GM23338 (cell line): ENCODE results near the gene CHCHD3. TPM values are rescaled to one million over a fixed set of nuclear protein-coding genes. Genes with fewer than 3 reads are reported as not detected.
A peak's percentile ranks its signal among the peaks of the same experiment; 100 is the strongest.

ENCODE experiments used
- ATAC-seq: fragments of 200-7000 bp; cut with Tn5 transposase; 3 replicates; pipeline ENCODE4 v1.9.1; 2020
- DNase-seq: peaks from one replicate; pipeline ENCODE4 v3.0.0-alpha.2; 2015; ENCODE audit warnings: low spot score
- H2AFZ ChIP-seq: fragments of 200-600 bp; sonication (generic); 2 replicates; pipeline ENCODE4 v1.8.0; 2016; ENCODE audit warnings: antibody characterized with exemption, mild to moderate bottlenecking, moderate library complexity
- H3F3A ChIP-seq: fragments of 200-600 bp; sonication (generic); replicated peaks from 2 replicates; pipeline ENCODE4 v1.8.0; 2017; ENCODE audit warnings: antibody characterized with exemption, mixed run types, low read depth
- H3K27ac ChIP-seq: fragments of 200-600 bp; sonication (generic); 2 replicates; pipeline ENCODE4 v1.6.1; 2016; ENCODE audit warnings: low read depth
- H3K27me3 ChIP-seq: fragments of 200-600 bp; sonication (generic); 2 replicates; pipeline ENCODE4 v1.8.0; 2016; ENCODE audit warnings: mild to moderate bottlenecking, mixed run types, moderate library complexity; ENCODE audit not compliant: insufficient read depth
- H3K36me3 ChIP-seq: fragments of 200-600 bp; sonication (generic); 2 replicates; pipeline ENCODE4 v1.8.0; 2016; ENCODE audit warnings: mild to moderate bottlenecking; ENCODE audit not compliant: insufficient read depth
- H3K4me1 ChIP-seq: fragments of 200-600 bp; sonication (generic); 2 replicates; pipeline ENCODE4 v1.8.0; 2016; ENCODE audit warnings: mild to moderate bottlenecking, moderate library complexity; ENCODE audit not compliant: insufficient read depth
- H3K4me2 ChIP-seq: fragments of 200-600 bp; sonication (generic); 2 replicates; pipeline ENCODE4 v1.7.1; 2017; ENCODE audit warnings: mixed run types
- H3K4me3 ChIP-seq: fragments of 200-600 bp; sonication (generic); 2 replicates; pipeline ENCODE4 v1.6.1; 2016; ENCODE audit warnings: mixed run types
- H3K79me2 ChIP-seq: fragments of 200-600 bp; sonication (generic); replicated peaks from 2 replicates; pipeline ENCODE4 v1.8.0; 2017; ENCODE audit warnings: mild to moderate bottlenecking; ENCODE audit not compliant: insufficient read depth
- H3K9me2 ChIP-seq: fragments of 200-600 bp; sonication (generic); 2 replicates; pipeline ENCODE4 v1.8.0; 2017; ENCODE audit not compliant: insufficient read depth
- H4K20me1 ChIP-seq: fragments of 200-600 bp; sonication (generic); replicated peaks from 2 replicates; pipeline ENCODE4 v1.8.0; 2017; ENCODE audit warnings: mild to moderate bottlenecking; ENCODE audit not compliant: insufficient read depth
- H3K27ac Mint-ChIP-seq: 2 replicates; pipeline ENCODE4 v1.8.0; 2020; ENCODE audit warnings: inconsistent platforms, mild to moderate bottlenecking, moderate library complexity, mixed read lengths
- H3K27me3 Mint-ChIP-seq: 3 replicates; pipeline ENCODE4 v1.8.0; 2022; ENCODE audit warnings: low read depth, mild to moderate bottlenecking, moderate library complexity, mixed read lengths, inconsistent platforms; ENCODE audit not compliant: insufficient read depth, poor library complexity
- H3K36me3 Mint-ChIP-seq: 3 replicates; pipeline ENCODE4 v1.8.0; 2021; ENCODE audit warnings: low read depth, mild to moderate bottlenecking, inconsistent platforms, moderate library complexity, mixed read lengths
- H3K4me1 Mint-ChIP-seq: 3 replicates; pipeline ENCODE4 v1.8.0; 2020; ENCODE audit warnings: mild to moderate bottlenecking, inconsistent platforms, mixed read lengths
- H3K4me3 Mint-ChIP-seq: 3 replicates; pipeline ENCODE4 v1.8.0; 2021; ENCODE audit warnings: moderate library complexity, mild to moderate bottlenecking, inconsistent platforms, mixed read lengths
- H3K9me3 Mint-ChIP-seq: 3 replicates; pipeline ENCODE4 v1.8.0; 2020; ENCODE audit warnings: moderate library complexity, mild to moderate bottlenecking, inconsistent platforms, mixed read lengths
- EZH2 ChIP-seq: fragments of 200-600 bp; sonication (generic); IDR thresholded peaks from one replicate; pipeline ENCODE4 v1.8.0; 2017; ENCODE audit warnings: antibody characterized with exemption, mild to moderate bottlenecking, low read depth; ENCODE audit not compliant: unreplicated experiment
- EZH2phosphoT487 ChIP-seq: fragments of 200-600 bp; sonication (generic); IDR thresholded peaks from one replicate; pipeline ENCODE4 v1.8.1; 2018; ENCODE audit warnings: antibody characterized with exemption; ENCODE audit not compliant: unreplicated experiment
- JUNB ChIP-seq: IDR thresholded peaks from one replicate; pipeline ENCODE4 v1.6.1; 2016; ENCODE audit warnings: antibody characterized with exemption; ENCODE audit not compliant: unreplicated experiment
- NANOG ChIP-seq: IDR thresholded peaks from 2 replicates; pipeline ENCODE4 v1.6.1; 2016; ENCODE audit warnings: antibody characterized with exemption, borderline replicate concordance
- POLR2AphosphoS5 ChIP-seq: IDR thresholded peaks from 2 replicates; pipeline ENCODE4 v1.6.1; 2016; ENCODE audit warnings: antibody characterized with exemption, low read depth
- ZNF331 ChIP-seq: fragments of 250-450 bp; sonication (Bioruptor Pico); IDR thresholded peaks from 2 replicates; pipeline ENCODE4 v1.5.0; 2020; ENCODE audit warnings: low read depth, mild to moderate bottlenecking, moderate library complexity
- polyA plus RNA-seq: library from polyadenylated mRNA; unstranded; fragments of >200 nt; fragmentation: Nextera tagmentation; extraction: Ambion mirVana; gene quantifications from 2 replicates; pipeline ENCODE4 v1.2.1, GENCODE V29; 2016
- total RNA-seq: library from RNA; depleted of rRNA; stranded (reverse); fragments of >200 nt; shearing (Covaris generic); gene quantifications from 2 replicates; pipeline ENCODE4 v1.2.3, GENCODE V29; 2014
- TF ChIP-seq, protein P1 (sequence below): IDR thresholded peaks from one replicate; pipeline ENCODE4 v1.6.1; 2018; ENCODE audit warnings: antibody characterized with exemption; ENCODE audit not compliant: unreplicated experiment
- TF ChIP-seq, protein P2 (sequence below): IDR thresholded peaks from 2 replicates; pipeline ENCODE4 v1.6.1; 2016; ENCODE audit warnings: antibody characterized with exemption

CHCHD3 gene
- total and polyA plus RNA-seq, 2 experiments from 2014 or later = 107 to 131 TPM

DNA sequence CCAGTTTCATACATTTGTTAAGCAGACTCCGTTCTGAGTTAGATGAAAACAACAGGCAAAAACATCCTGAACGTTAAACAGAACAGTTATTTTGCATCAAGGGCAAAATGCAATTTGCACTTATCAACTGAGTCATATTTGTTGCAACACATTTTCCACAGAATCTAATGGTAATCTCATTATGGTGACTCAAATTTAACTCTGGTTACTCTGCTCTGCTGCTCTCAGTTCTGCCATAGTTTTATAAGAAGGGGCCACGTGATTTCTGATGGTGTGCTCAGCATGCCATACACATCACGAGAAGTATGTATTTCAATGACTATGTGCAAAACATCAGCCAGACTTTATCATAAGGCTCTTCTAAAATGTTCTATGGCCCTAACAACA, 148.8 kb downstream of the CHCHD3 start:
- Mint-ChIP-seq H3K36me3 (peaks cover 3% of the 10 kb centered on the region; the same call in 1 of the 3 replicates), H3K27ac (no peak overlapping the region), H3K4me3 (no peak overlapping the region), H3K9me3 (peaks cover 3% of the 10 kb centered on the region; the same call in 1 of the 3 replicates), H3K4me1 (peaks cover 27% of the 10 kb centered on the region), H3K27me3 (no peaks in the 10 kb centered on the region)
- DNase-seq = no peak
- 0 out of 2 replicates have a peak, but pooled peaks cover 9% of the 10 kb centered on the region for H4K20me1 ChIP-seq
- H3K27ac ChIP-seq = no peak overlapping the region
- no peaks in the 10 kb centered on the region for H3K9me2 ChIP-seq
- no peak overlapping the region for H3K4me3 ChIP-seq
- peaks cover 10% of the 10 kb centered on the region; the same call in 1 of the 2 replicates for H3K79me2 ChIP-seq
- no peak overlapping the region for H2AFZ ChIP-seq
- no peaks in the 10 kb centered on the region for H3K36me3 ChIP-seq
- no peaks in the 10 kb centered on the region for H3F3A ChIP-seq
- no peak for ATAC-seq
- H3K27me3 ChIP-seq = no peaks in the 10 kb centered on the region
- H3K4me1 ChIP-seq = peaks cover 12% of the 10 kb centered on the region
- H3K4me2 ChIP-seq = no peak overlapping the region
- TF ChIP-seq EZH2 (no peak), ZNF331 (no peak)
- TF ChIP-seq, protein P1, sequence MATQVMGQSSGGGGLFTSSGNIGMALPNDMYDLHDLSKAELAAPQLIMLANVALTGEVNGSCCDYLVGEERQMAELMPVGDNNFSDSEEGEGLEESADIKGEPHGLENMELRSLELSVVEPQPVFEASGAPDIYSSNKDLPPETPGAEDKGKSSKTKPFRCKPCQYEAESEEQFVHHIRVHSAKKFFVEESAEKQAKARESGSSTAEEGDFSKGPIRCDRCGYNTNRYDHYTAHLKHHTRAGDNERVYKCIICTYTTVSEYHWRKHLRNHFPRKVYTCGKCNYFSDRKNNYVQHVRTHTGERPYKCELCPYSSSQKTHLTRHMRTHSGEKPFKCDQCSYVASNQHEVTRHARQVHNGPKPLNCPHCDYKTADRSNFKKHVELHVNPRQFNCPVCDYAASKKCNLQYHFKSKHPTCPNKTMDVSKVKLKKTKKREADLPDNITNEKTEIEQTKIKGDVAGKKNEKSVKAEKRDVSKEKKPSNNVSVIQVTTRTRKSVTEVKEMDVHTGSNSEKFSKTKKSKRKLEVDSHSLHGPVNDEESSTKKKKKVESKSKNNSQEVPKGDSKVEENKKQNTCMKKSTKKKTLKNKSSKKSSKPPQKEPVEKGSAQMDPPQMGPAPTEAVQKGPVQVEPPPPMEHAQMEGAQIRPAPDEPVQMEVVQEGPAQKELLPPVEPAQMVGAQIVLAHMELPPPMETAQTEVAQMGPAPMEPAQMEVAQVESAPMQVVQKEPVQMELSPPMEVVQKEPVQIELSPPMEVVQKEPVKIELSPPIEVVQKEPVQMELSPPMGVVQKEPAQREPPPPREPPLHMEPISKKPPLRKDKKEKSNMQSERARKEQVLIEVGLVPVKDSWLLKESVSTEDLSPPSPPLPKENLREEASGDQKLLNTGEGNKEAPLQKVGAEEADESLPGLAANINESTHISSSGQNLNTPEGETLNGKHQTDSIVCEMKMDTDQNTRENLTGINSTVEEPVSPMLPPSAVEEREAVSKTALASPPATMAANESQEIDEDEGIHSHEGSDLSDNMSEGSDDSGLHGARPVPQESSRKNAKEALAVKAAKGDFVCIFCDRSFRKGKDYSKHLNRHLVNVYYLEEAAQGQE = no peak
- TF ChIP-seq, protein P2, sequence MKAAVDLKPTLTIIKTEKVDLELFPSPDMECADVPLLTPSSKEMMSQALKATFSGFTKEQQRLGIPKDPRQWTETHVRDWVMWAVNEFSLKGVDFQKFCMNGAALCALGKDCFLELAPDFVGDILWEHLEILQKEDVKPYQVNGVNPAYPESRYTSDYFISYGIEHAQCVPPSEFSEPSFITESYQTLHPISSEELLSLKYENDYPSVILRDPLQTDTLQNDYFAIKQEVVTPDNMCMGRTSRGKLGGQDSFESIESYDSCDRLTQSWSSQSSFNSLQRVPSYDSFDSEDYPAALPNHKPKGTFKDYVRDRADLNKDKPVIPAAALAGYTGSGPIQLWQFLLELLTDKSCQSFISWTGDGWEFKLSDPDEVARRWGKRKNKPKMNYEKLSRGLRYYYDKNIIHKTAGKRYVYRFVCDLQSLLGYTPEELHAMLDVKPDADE = no peak

DNA sequence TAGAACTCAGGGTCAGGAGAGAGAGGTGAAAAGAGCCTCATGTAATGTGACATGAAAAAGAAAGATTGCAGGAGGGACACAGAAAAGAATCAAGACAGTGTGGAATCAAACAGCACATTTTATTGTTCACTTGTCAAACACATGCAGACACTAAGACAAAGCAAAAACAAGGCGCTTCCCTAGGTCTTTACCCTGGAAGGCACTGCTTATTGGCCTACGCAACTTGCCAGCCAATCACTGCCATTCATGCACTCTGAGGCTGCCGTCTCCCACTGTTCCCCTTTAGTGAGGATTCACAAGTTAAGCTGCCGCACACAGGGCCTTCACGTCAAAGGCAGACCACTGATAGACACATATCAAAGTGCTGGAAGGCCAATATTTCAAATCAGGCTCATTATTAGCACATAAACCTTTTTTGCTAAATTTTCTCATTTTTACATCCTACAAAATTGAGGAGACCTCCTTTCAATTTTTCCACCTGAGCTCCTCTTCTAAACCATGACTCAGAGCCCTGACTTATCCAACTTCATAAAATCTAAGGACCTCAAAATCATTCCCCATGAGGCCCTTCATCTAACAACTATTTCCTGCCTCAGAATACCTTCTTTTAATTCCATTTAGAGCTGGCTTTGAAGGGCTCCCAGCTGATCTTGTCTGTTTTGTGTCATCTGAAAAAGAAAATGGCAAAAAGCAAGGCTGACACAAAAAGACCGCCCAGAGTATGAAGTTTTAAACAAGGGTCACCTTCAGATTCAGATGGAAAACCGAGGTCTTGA, 149.4 kb downstream of the CHCHD3 start:
- H3K4me1 Mint-ChIP-seq = peaks cover 27% of the 10 kb centered on the region
- Histone ChIP-seq H3K27ac (no peak overlapping the region), H3K4me1 (peaks cover 12% of the 10 kb centered on the region), H3K36me3 (no peaks in the 10 kb centered on the region), H3K4me3 (no peak overlapping the region), H3K27me3 (no peaks in the 10 kb centered on the region), H3F3A (no peaks in the 10 kb centered on the region), H3K4me2 (no peak overlapping the region), H4K20me1 (0 out of 2 replicates have a peak, but pooled peaks cover 9% of the 10 kb centered on the region), H2AFZ (no peak overlapping the region), H3K79me2 (peaks cover 8% of the 10 kb centered on the region; the same call in 1 of the 2 replicates), H3K9me2 (no peaks in the 10 kb centered on the region)
- peaks cover 3% of the 10 kb centered on the region; the same call in 1 of the 3 replicates for H3K36me3 Mint-ChIP-seq
- H3K9me3 Mint-ChIP-seq = peaks cover 3% of the 10 kb centered on the region; the same call in 1 of the 3 replicates
- peak; percentile 47 for DNase-seq
- no peak overlapping the region for H3K4me3 Mint-ChIP-seq
- H3K27ac Mint-ChIP-seq = peak overlapping the region; percentile 30; the same call in 1 of the 2 replicates
- peak; percentile 97 for ATAC-seq
- H3K27me3 Mint-ChIP-seq = no peaks in the 10 kb centered on the region
- TF ChIP-seq NANOG (no peak), EZH2phosphoT487 (no peak), POLR2AphosphoS5 (no peak), JUNB (no peak)
- TF ChIP-seq, protein P1 = no peak
